Activated CD4-positive, alpha-beta T cell treated with anti-CD3 and anti-CD28 coated beads for 36 hours (primary cell): ENCODE results near the gene PPP1R12C. TPM values are rescaled to one million over a fixed set of nuclear protein-coding genes. Genes with fewer than 3 reads are reported as not detected.

Experiments used
- ATAC-seq: fragments of 200-7000 bp; cut with Tn5 transposase; one replicate; pipeline ENCODE4 v1.10.0; 2021; ENCODE audit warnings: mild to moderate bottlenecking, moderate library complexity
- CTCF ChIA-PET: fragments of 350-600 bp; sonication (Branson Sonifier 250); formaldehyde crosslinking; loops from one replicate; lab custom pipeline; 2021; ENCODE audit warnings: antibody characterized with exemption; lab: Charles Lee
- POLR2A ChIA-PET: fragments of 350-600 bp; sonication (Branson Sonifier 250); formaldehyde crosslinking; loops from one replicate; lab custom pipeline; 2021; ENCODE audit warnings: antibody characterized with exemption, inconsistent platforms; lab: Charles Lee
- DNase-seq: peaks from one replicate; pipeline ENCODE4 v3.0.0-alpha.2; 2020
- H3K27ac Mint-ChIP-seq: one replicate; pipeline ENCODE4 v1.8.0; 2021; ENCODE audit warnings: mixed read lengths
- H3K27me3 Mint-ChIP-seq: one replicate; pipeline ENCODE4 v1.8.0; 2021; ENCODE audit warnings: mixed read lengths
- H3K36me3 Mint-ChIP-seq: one replicate; pipeline ENCODE4 v1.8.0; 2021; ENCODE audit warnings: low read depth, mixed read lengths
- H3K4me1 Mint-ChIP-seq: one replicate; pipeline ENCODE4 v1.8.0; 2021; ENCODE audit warnings: mixed read lengths
- H3K4me3 Mint-ChIP-seq: one replicate; pipeline ENCODE4 v1.8.0; 2021; ENCODE audit warnings: mild to moderate bottlenecking, moderate library complexity, mixed read lengths
- H3K9me3 Mint-ChIP-seq: one replicate; pipeline ENCODE4 v1.8.0; 2021; ENCODE audit warnings: low read depth, mixed read lengths
- intact Hi-C, 2 experiments: fragments of 100-400 bp; cut with DNase I in 1 of 2; cut with micrococcal nuclease in 1 of 2; formaldehyde crosslinking; loops; one replicate each; pipeline versions ENCODE4 v1.14.2 to v1.15.1; 2022 to 2024; cut with DNase I, micrococcal nuclease
- total RNA-seq, 2 experiments: library from RNA; stranded (reverse); gene quantifications; one replicate each; pipeline ENCODE4 v1.2.3, GENCODE V29; 2021

Gene PPP1R12C
- total RNA-seq, 2 experiments from 2014 or later, result 66.1 to 69.8 TPM

- intact Hi-C loops, result loop anchor here in 1 of 2 experiments (1.0 to 10.0 kb wide), 21 partner anchors 37 to 1016 kb away; partner anchors contain the start of genes DNAAF3, EPN1, FIZ1 and HSPBP1
- Mint-ChIP-seq H3K27ac (peak overlapping the region; percentile 97), H3K4me1 (peaks cover 24% of the 10 kb centered on the region), H3K9me3 (no peaks in the 10 kb centered on the region), H3K36me3 (peaks cover 9% of the 10 kb centered on the region), H3K4me3 (peak overlapping the region; percentile 92), H3K27me3 (peaks cover 2% of the 10 kb centered on the region)
- DNase-seq (peak; percentile 99), ATAC-seq (peak; percentile 96)
- POLR2A ChIA-PET, result interaction anchor here (0.6 to 1.1 kb wide), 3 partner anchors 290 to 654 kb away, joined by 3 read pairs; partner anchors contain the start of genes LENG9 and UBE2S
- CTCF ChIA-PET, result interaction anchor here (0.7 to 2.8 kb wide), 5 partner anchors 30 to 393 kb away, joined by 3 to 7 read pairs (median 3); partner anchors contain the start of gene KMT5C
These were observed 390 bp upstream of the PPP1R12C start for GRCh38 chr19:55117663-55118391.

GRCh38 chr19:55116232-55116858 lies 1.1 kb downstream of the PPP1R12C start:
- intact Hi-C loops, result loop anchor here in 1 of 2 experiments (1.0 to 10.0 kb wide), 4 partner anchors 28 to 1014 kb away; partner anchors contain the start of genes NDUFA3, OSCAR, ZNF580 and ZNF581
- H3K4me3 Mint-ChIP-seq, result peak overlapping the region; percentile 95
- H3K4me1 Mint-ChIP-seq, result peaks cover 24% of the 10 kb centered on the region
- peak; percentile 53 for ATAC-seq
- CTCF ChIA-PET, result interaction anchor here (0.6 to 2.8 kb wide), 2 partner anchors 28 to 561 kb away, joined by 3 to 7 read pairs; no protein-coding TSS in a partner anchor
- H3K27ac Mint-ChIP-seq, result peak overlapping the region; percentile 84
- H3K36me3 Mint-ChIP-seq, result peaks cover 9% of the 10 kb centered on the region
- DNase-seq, result peak; percentile 77
- H3K9me3 Mint-ChIP-seq, result no peaks in the 10 kb centered on the region
- no peaks in the 10 kb centered on the region for H3K27me3 Mint-ChIP-seq
- POLR2A ChIA-PET, result interaction anchor here (0.6 kb wide), 2 partner anchors 35 to 132 kb away, joined by 3 read pairs; no protein-coding TSS in a partner anchor

GRCh38 chr19:55115446-55116065 lies 1.9 kb downstream of the PPP1R12C start:
- DNase-seq (no peak), ATAC-seq (no peak)
- ChIA-PET CTCF (interaction anchor here (2.8 kb wide), 1 partner anchor 28 kb away, joined by 7 read pairs; no protein-coding TSS in a partner anchor), POLR2A (no interaction called here)
- H3K4me1 Mint-ChIP-seq, result peaks cover 24% of the 10 kb centered on the region
- H3K27me3 Mint-ChIP-seq, result no peaks in the 10 kb centered on the region
- peak overlapping the region; percentile 84 for H3K27ac Mint-ChIP-seq
- peak overlapping the region; percentile 95 for H3K4me3 Mint-ChIP-seq
- peaks cover 11% of the 10 kb centered on the region for H3K36me3 Mint-ChIP-seq
- intact Hi-C loops, result loop anchor here in 1 of 2 experiments (1.0 to 10.0 kb wide), 4 partner anchors 27 to 1013 kb away; partner anchors contain the start of genes NDUFA3, OSCAR, ZNF580 and ZNF581
- H3K9me3 Mint-ChIP-seq, result no peaks in the 10 kb centered on the region

- H3K4me3 Mint-ChIP-seq, result peak overlapping the region; percentile 95
- ATAC-seq, result no peak
These were observed 2.8 kb downstream of the PPP1R12C start for GRCh38 chr19:55114566-55115145.

GRCh38 chr19:55113570-55114039 lies 3.8 kb downstream of the PPP1R12C start:
- no peak for DNase-seq
- intact Hi-C loops, result loop anchor here in 1 of 2 experiments (10.0 kb wide), 1 partner anchor 1011 kb away; the partner anchor contains the start of gene ZNF787
- peaks cover 21% of the 10 kb centered on the region for H3K36me3 Mint-ChIP-seq
- no peaks in the 10 kb centered on the region for H3K9me3 Mint-ChIP-seq
- ChIA-PET POLR2A (no interaction called here), CTCF (no interaction called here)
- no peak overlapping the region for H3K4me3 Mint-ChIP-seq
- no peaks in the 10 kb centered on the region for H3K27me3 Mint-ChIP-seq
- no peak for ATAC-seq
- H3K27ac Mint-ChIP-seq, result no peak overlapping the region
- H3K4me1 Mint-ChIP-seq, result peaks cover 18% of the 10 kb centered on the region

More at GRCh38 chr19:55114566-55115145, 2.8 kb downstream of the PPP1R12C start:
- DNase-seq, result no peak
- H3K4me1 Mint-ChIP-seq, result peaks cover 24% of the 10 kb centered on the region
- ChIA-PET POLR2A (interaction anchor here (0.7 kb wide), 1 partner anchor 54 kb away, joined by 4 read pairs; no protein-coding TSS in a partner anchor), CTCF (no interaction called here)
- H3K36me3 Mint-ChIP-seq, result peaks cover 14% of the 10 kb centered on the region
- H3K27ac Mint-ChIP-seq, result no peak overlapping the region
- H3K9me3 Mint-ChIP-seq, result no peaks in the 10 kb centered on the region
- no peaks in the 10 kb centered on the region for H3K27me3 Mint-ChIP-seq
- intact Hi-C loops, result loop anchor here in 1 of 2 experiments (5.0 to 10.0 kb wide), 3 partner anchors 528 to 1012 kb away; partner anchors contain the start of genes NDUFA3, OSCAR, ZNF580 and ZNF581

GRCh38 chr19:55112777-55113569 lies 4.5 kb downstream of the PPP1R12C start:
- H3K4me1 Mint-ChIP-seq, result peaks cover 18% of the 10 kb centered on the region
- ATAC-seq (no peak), DNase-seq (no peak)
- intact Hi-C loops, result loop anchor here in 1 of 2 experiments (10.0 kb wide), 1 partner anchor 1012 kb away; the partner anchor contains the start of gene ZNF787
- CTCF ChIA-PET, result no interaction called here
- H3K9me3 Mint-ChIP-seq, result no peaks in the 10 kb centered on the region
- H3K4me3 Mint-ChIP-seq, result no peak overlapping the region
- POLR2A ChIA-PET, result no interaction called here
- peaks cover 24% of the 10 kb centered on the region for H3K36me3 Mint-ChIP-seq
- H3K27ac Mint-ChIP-seq, result no peak overlapping the region
- H3K27me3 Mint-ChIP-seq, result no peaks in the 10 kb centered on the region

GRCh38 chr19:55112246-55112776 lies 5.1 kb downstream of the PPP1R12C start:
- CTCF ChIA-PET, result no interaction called here
- POLR2A ChIA-PET, result no interaction called here
- Mint-ChIP-seq H3K4me3 (no peak overlapping the region), H3K4me1 (peaks cover 16% of the 10 kb centered on the region), H3K27ac (no peak overlapping the region), H3K36me3 (peaks cover 27% of the 10 kb centered on the region), H3K9me3 (no peaks in the 10 kb centered on the region), H3K27me3 (no peaks in the 10 kb centered on the region)
- DNase-seq, result no peak
- intact Hi-C loops, result loop anchor here in 1 of 2 experiments (10.0 kb wide), 1 partner anchor 1012 kb away; the partner anchor contains the start of gene ZNF787
- no peak for ATAC-seq

GRCh38 chr19:55111238-55111831 lies 6.1 kb downstream of the PPP1R12C start:
- peaks cover 29% of the 10 kb centered on the region for H3K36me3 Mint-ChIP-seq
- no peak overlapping the region for H3K4me3 Mint-ChIP-seq
- DNase-seq, result no peak
- H3K27me3 Mint-ChIP-seq, result no peaks in the 10 kb centered on the region
- no peak for ATAC-seq
- no peaks in the 10 kb centered on the region for H3K9me3 Mint-ChIP-seq
- CTCF ChIA-PET, result interaction anchor here (0.8 kb wide), 1 partner anchor 77 kb away, joined by 3 read pairs; no protein-coding TSS in a partner anchor
- H3K4me1 Mint-ChIP-seq, result peaks cover 16% of the 10 kb centered on the region
- H3K27ac Mint-ChIP-seq, result no peak overlapping the region
- intact Hi-C loops, result loop anchor here in 1 of 2 experiments (10.0 kb wide), 1 partner anchor 1013 kb away; the partner anchor contains the start of gene ZNF787
- POLR2A ChIA-PET, result no interaction called here

GRCh38 chr19:55109527-55110291 lies 7.7 kb downstream of the PPP1R12C start:
- POLR2A ChIA-PET, result no interaction called here
- no peak overlapping the region for H3K27ac Mint-ChIP-seq
- no peaks in the 10 kb centered on the region for H3K27me3 Mint-ChIP-seq
- no peak overlapping the region for H3K4me3 Mint-ChIP-seq
- ATAC-seq, result no peak
- peaks cover 26% of the 10 kb centered on the region for H3K36me3 Mint-ChIP-seq
- CTCF ChIA-PET, result no interaction called here
- H3K9me3 Mint-ChIP-seq, result no peaks in the 10 kb centered on the region
- intact Hi-C loops, result loop anchor here in 1 of 2 experiments (10.0 kb wide), 1 partner anchor 1015 kb away; the partner anchor contains the start of gene ZNF787
- H3K4me1 Mint-ChIP-seq, result peaks cover 3% of the 10 kb centered on the region
- no peak for DNase-seq
